Stomach (tissue), 9 donors: Measurements from ENCODE around the gene CCDC158. TPM values are rescaled to one million over a fixed set of nuclear protein-coding genes. Genes with fewer than 3 reads are reported as not detected.

Source experiments
- DNase-seq, 2 donors: peaks; one replicate each; pipeline versions ENCODE4 v3.0.0 to v3.0.0-alpha.2; 2013 to 2019
- H3K27ac ChIP-seq, 5 donors: fragments of 200-600 bp in 4 of 5; sonication (generic) in 4 of 5; one replicate each; pipeline ENCODE4 v1.5.1; 2013 to 2019; ENCODE audit warnings: mild to moderate bottlenecking in 1 of 5, moderate library complexity in 1 of 5
- H3K27me3 ChIP-seq, 3 donors: fragments of 200-600 bp; sonication (generic); one replicate each; pipeline ENCODE4 v1.5.1; 2017 to 2019; ENCODE audit warnings: mixed run types in 1 of 3
- H3K36me3 ChIP-seq, 4 donors: fragments of 200-600 bp; sonication (generic); 1 replicate in 3 of 4; 2 replicates in 1 of 4; pipeline ENCODE4 v1.5.1; 2016 to 2019
- H3K4me1 ChIP-seq, 4 donors: fragments of 200-600 bp; sonication (generic); one replicate each; pipeline ENCODE4 v1.5.1; 2016 to 2019
- H3K4me3 ChIP-seq, 4 donors: fragments of 200-600 bp; sonication (generic) in 3 of 4; one replicate each; pipeline ENCODE4 v1.5.1; 2016 to 2019; ENCODE audit warnings: mild to moderate bottlenecking in 1 of 4
- H3K9me3 ChIP-seq, 4 donors: fragments of 200-600 bp; sonication (generic); one replicate each; pipeline ENCODE4 v1.5.1; 2016 to 2019
- CTCF ChIP-seq, 7 experiments: fragments of 450-650 bp in 4 of 7; fragments of 200-600 bp in 3 of 7; sonication (generic) in 3 of 7; IDR thresholded peaks; one replicate each; pipeline ENCODE4 v1.5.1; 2016 to 2019; ENCODE audit warnings: antibody characterized with exemption in 7 of 7, control low read depth in 2 of 7, mild to moderate bottlenecking in 1 of 7
- EP300 ChIP-seq: sonication (generic); formaldehyde crosslinking; IDR thresholded peaks from one replicate; pipeline ENCODE4 v1.6.1; 2017; ENCODE audit warnings: antibody characterized with exemption
- POLR2A ChIP-seq, 4 donors: fragments of 450-650 bp; IDR thresholded peaks; one replicate each; pipeline ENCODE4 v1.6.1; 2016; ENCODE audit warnings: antibody characterized with exemption in 4 of 4, control low read depth in 2 of 4, mild to moderate bottlenecking in 1 of 4, moderate library complexity in 1 of 4
- POLR2AphosphoS5 ChIP-seq, 3 donors: sonication (generic); formaldehyde crosslinking; IDR thresholded peaks; one replicate each; pipeline ENCODE4 v1.6.1; 2016; ENCODE audit warnings: antibody characterized with exemption in 3 of 3
- WGBS, 5 donors: extraction: QIAGEN DNeasy Blood & Tissue Kit in 3 of 5; methylation state at CpG; one replicate each; pipeline versions ENCODE4 v1.1.5 to v1.1.7; 2013 to 2018; 5-methylcytosine and 5-hydroxymethylcytosine counted together
- intact Hi-C: fragments of 100-400 bp; cut with DNase I; formaldehyde crosslinking; loops from one replicate; pipeline ENCODE4 v1.15.1; 2023; ENCODE audit warnings: low total_unique reads
- polyA plus RNA-seq, 3 donors: library from polyadenylated mRNA; stranded (reverse); fragments of 200-250 nt; gene quantifications; one replicate each; pipeline ENCODE4 v1.2.3, GENCODE V29; 2013
- total RNA-seq, 5 donors: library from RNA; depleted of rRNA; stranded (reverse); fragments of >200 nt; gene quantifications; one replicate each; pipeline versions ENCODE4 v1.1.0 to v1.2.3, GENCODE V29; 2014 to 2016
- donor health status: healthy with polysubstance abuse.
- donor health status: Bipolar disorder and iron deficiency.
- donor health status: healthy.

CCDC158 gene
- total and polyA plus RNA-seq, 8 donors: 0.73 TPM; not detected in 7

GRCh38 chr4:76406081-76406480 is 14.9 kb downstream of the CCDC158 start:
- Histone ChIP-seq H3K4me3 (no peak overlapping the region), H3K36me3 (no peaks in the 10 kb centered on the region), H3K4me1 (no peaks in the 10 kb centered on the region), H3K27me3 (no peaks in the 10 kb centered on the region), H3K27ac (no peak overlapping the region), H3K9me3 (no peaks in the 10 kb centered on the region)
- 42 to 68% (median 51%) methylated on average over 5 of the region's 5 CpGs for WGBS, 5 donors
- no peak for TF ChIP-seq POLR2A (IDR thresholded peaks at IDR 0.05)
- TF ChIP-seq CTCF (IDR thresholded peaks at IDR 0.05): no peak
- TF ChIP-seq EP300: no peak
- no peak for TF ChIP-seq POLR2AphosphoS5 (IDR thresholded peaks at IDR 0.05)
- intact Hi-C loops: no loop called here
- no peak for DNase-seq

GRCh38 chr4:76401654-76402053 is 19.3 kb downstream of the CCDC158 start:
- Histone ChIP-seq H3K27me3 (peaks cover 0 to 2% (median 0%) of the 10 kb centered on the region in 3 donors), H3K4me3 (no peak overlapping the region), H3K27ac (no peak overlapping the region), H3K4me1 (no peaks in the 10 kb centered on the region), H3K36me3 (no peaks in the 10 kb centered on the region), H3K9me3 (no peaks in the 10 kb centered on the region)
- no peak for DNase-seq
- TF ChIP-seq CTCF (IDR thresholded peaks at IDR 0.05): no peak
- no peak for TF ChIP-seq POLR2A (IDR thresholded peaks at IDR 0.05)
- TF ChIP-seq EP300: no peak
- TF ChIP-seq POLR2AphosphoS5 (IDR thresholded peaks at IDR 0.05): no peak
- 63 to 76% (median 71%) methylated on average over 3 of the region's 3 CpGs for WGBS, 5 donors
- intact Hi-C loops: no loop called here

GRCh38 chr4:76388160-76388908 is 32.6 kb downstream of the CCDC158 start:
- no peak for DNase-seq
- WGBS, 5 donors: 71 to 79% (median 75%) methylated on average over 3 of the region's 3 CpGs
- H3K4me1 ChIP-seq: no peaks in the 10 kb centered on the region
- H3K4me3 ChIP-seq: no peak overlapping the region
- no peak overlapping the region for H3K27ac ChIP-seq
- H3K9me3 ChIP-seq: peaks cover 0 to 12% (median 0%) of the 10 kb centered on the region in 4 donors
- no peaks in the 10 kb centered on the region for H3K36me3 ChIP-seq
- no peaks in the 10 kb centered on the region for H3K27me3 ChIP-seq
- TF ChIP-seq EP300 (no peak), CTCF (IDR thresholded peaks at IDR 0.05) (no peak), POLR2AphosphoS5 (IDR thresholded peaks at IDR 0.05) (no peak)
- intact Hi-C loops: no loop called here

GRCh38 chr4:76386566-76387305 is 34.2 kb downstream of the CCDC158 start:
- WGBS, 5 donors: 83 to 95% (median 92%) methylated on average over 4 to 6 of the region's 6 CpGs
- Histone ChIP-seq H3K4me3 (no peak overlapping the region), H3K9me3 (peaks cover 0 to 12% (median 0%) of the 10 kb centered on the region in 4 donors), H3K27me3 (no peaks in the 10 kb centered on the region), H3K4me1 (no peaks in the 10 kb centered on the region), H3K27ac (no peak overlapping the region), H3K36me3 (no peaks in the 10 kb centered on the region)
- DNase-seq: no peak
- intact Hi-C loops: no loop called here
- no peak for TF ChIP-seq CTCF (IDR thresholded peaks at IDR 0.05)
- TF ChIP-seq POLR2AphosphoS5 (IDR thresholded peaks at IDR 0.05): no peak
- TF ChIP-seq POLR2A (IDR thresholded peaks at IDR 0.05): no peak
- no peak for TF ChIP-seq EP300
